K562 (cell line): Measurements from ENCODE around the gene ZNF738. TPM values are rescaled to one million over a fixed set of nuclear protein-coding genes. Genes with fewer than 3 reads are reported as not detected.

Source experiments
- ATAC-seq: fragments of 200-7000 bp; cut with Tn5 transposase; 3 replicates; pipeline ENCODE4 v1.9.1; 2020; ENCODE audit warnings: moderate library complexity
- BruUV-seq: library from RNA; stranded (reverse); fragments of 400-500 nt; replicated peaks from 2 replicates; lab custom pipeline; 2021; lab: Mats Ljungman, UMichigan
- CTCF ChIA-PET: fragments of 300-600 bp; formaldehyde crosslinking; extraction: SDS; loops from one replicate; lab custom pipeline; 2021; ENCODE audit warnings: low intra/inter-chr PET ratio; lab: Yijun Ruan, JAX
- POLR2A ChIA-PET: fragments of 300-600, 350-650 bp; sonication (Branson Sonifier 250); formaldehyde crosslinking; extraction: SDS; loops from one replicate; lab custom pipeline; 2021; ENCODE audit warnings: antibody characterized with exemption, inconsistent platforms; lab: Yijun Ruan, JAX
- DNase-seq, 4 experiments: peaks; one replicate each; pipeline versions ENCODE4 v3.0.0 to v3.0.0-alpha.2; 2011 to 2018; ENCODE audit warnings: low spot score in 3 of 4, mixed read lengths in 3 of 4; ENCODE audit errors: extremely low read depth in 1 of 4
- FAIRE-seq: peaks from 2 replicates; lab custom pipeline; 2011; peaks lifted over from hg19 to GRCh38; lab: Jason Lieb, UNC
- H2AFZ ChIP-seq: 2 replicates; pipeline ENCODE4 v1.6.0; 2011; ENCODE audit warnings: low read depth, low read length, control low read depth, inconsistent platforms
- H3K27ac ChIP-seq: fragments of 200-600 bp; 3 replicates; pipeline ENCODE4 v1.8.0; 2011; ENCODE audit warnings: low read depth, mild to moderate bottlenecking, control low read depth, inconsistent platforms, low read length, moderate library complexity, mixed read lengths; ENCODE audit errors: extremely low read depth
- H3K27me3 ChIP-seq, 2 experiments: fragments of 300-600 bp in 1 of 2; 2 replicates in 1 of 2; 3 replicates in 1 of 2; pipeline versions ENCODE4 v1.6.0 to v1.8.0; 2011; ENCODE audit warnings: inconsistent platforms in 2 of 2, low read length in 2 of 2, mild to moderate bottlenecking in 1 of 2, mixed read lengths in 1 of 2, moderate library complexity in 1 of 2; ENCODE audit not compliant: control insufficient read depth in 2 of 2, insufficient read depth in 2 of 2
- H3K36me3 ChIP-seq: fragments of 300-600 bp; 3 replicates; pipeline ENCODE4 v1.8.0; 2011; ENCODE audit warnings: mild to moderate bottlenecking, low read length, inconsistent platforms; ENCODE audit not compliant: control insufficient read depth, insufficient read depth
- H3K4me1 ChIP-seq, 2 experiments: fragments of 200-600 bp in 1 of 2; replicated peaks in 1 of 2; 2 replicates in 1 of 2; 3 replicates in 1 of 2; pipeline versions ENCODE4 v1.5.1 to v1.8.0; 2011; ENCODE audit warnings: inconsistent platforms in 2 of 2, low read length in 2 of 2, mild to moderate bottlenecking in 1 of 2, mixed read lengths in 1 of 2, moderate library complexity in 1 of 2; ENCODE audit not compliant: control insufficient read depth in 2 of 2, insufficient read depth in 2 of 2
- H3K4me2 ChIP-seq: 2 replicates; pipeline ENCODE4 v1.6.1; 2011; ENCODE audit warnings: low read length, control low read depth, inconsistent platforms, mixed read lengths; ENCODE audit not compliant: insufficient read depth
- H3K4me3 ChIP-seq: fragments of 200-600 bp; sonication (generic), shearing (Covaris generic); 2 replicates; pipeline ENCODE4 v1.5.1; 2016; ENCODE audit warnings: control low read depth, inconsistent platforms
- H3K79me2 ChIP-seq: fragments of 200-600 bp; 3 replicates; pipeline ENCODE4 v1.8.0; 2011; ENCODE audit warnings: low read length, inconsistent platforms; ENCODE audit not compliant: control insufficient read depth, insufficient read depth
- H3K9ac ChIP-seq, 2 experiments: 2 replicates each; pipeline versions ENCODE4 v1.6.0 to v1.6.1; 2011; ENCODE audit warnings: low read depth in 2 of 2, low read length in 2 of 2, control low read depth in 1 of 2, inconsistent platforms in 1 of 2, mild to moderate bottlenecking in 1 of 2, mixed read lengths in 1 of 2; ENCODE audit not compliant: insufficient read depth in 1 of 2
- H3K9me1 ChIP-seq: one replicate; pipeline ENCODE4 v1.6.0; 2011; ENCODE audit warnings: inconsistent platforms, mild to moderate bottlenecking, low read length, moderate library complexity; ENCODE audit not compliant: control insufficient read depth, insufficient read depth
- H3K9me3 ChIP-seq: replicated peaks from 2 replicates; pipeline ENCODE4 v1.5.1; 2011; ENCODE audit warnings: low read depth, low read length, inconsistent platforms; ENCODE audit not compliant: control insufficient read depth, insufficient read depth
- H4K20me1 ChIP-seq: replicated peaks from 2 replicates; pipeline ENCODE4 v1.6.1; 2011; ENCODE audit warnings: low read length, inconsistent platforms, mixed read lengths; ENCODE audit not compliant: control insufficient read depth, insufficient read depth
- EGR1 ChIP-seq: fragments of 450-650 bp; conservative IDR thresholded peaks from 2 replicates; pipeline ENCODE4 v1.6.1; 2017; ENCODE audit warnings: mild to moderate bottlenecking
- EZH2 ChIP-seq: IDR thresholded peaks from 2 replicates; pipeline ENCODE4 v1.6.1; 2012; ENCODE audit warnings: low read depth, mild to moderate bottlenecking, inconsistent platforms, low read length, borderline replicate concordance
- PCBP2 ChIP-seq: fragments of 200-400 bp; formaldehyde crosslinking; IDR thresholded peaks from 2 replicates; pipeline ENCODE4 v1.6.1; 2018; ENCODE audit warnings: low read length, low read depth, mild to moderate bottlenecking, moderate library complexity; ENCODE audit not compliant: poor library complexity, severe bottlenecking
- RB1 ChIP-seq: fragments of 450-650 bp; IDR thresholded peaks from 2 replicates; pipeline ENCODE4 v1.6.1; 2017; ENCODE audit warnings: low read depth, mild to moderate bottlenecking
- RFX7 ChIP-seq: fragments of 250-450 bp; sonication (Bioruptor Pico); IDR thresholded peaks from 2 replicates; pipeline ENCODE4 v1.5.1; 2021; ENCODE audit warnings: mild to moderate bottlenecking
- ZBTB17 ChIP-seq: fragments of 450-650 bp; formaldehyde crosslinking; IDR thresholded peaks from 2 replicates; pipeline ENCODE4 v1.4.0; 2020; ENCODE audit warnings: mild to moderate bottlenecking
- ZEB2 ChIP-seq: fragments of 450-650 bp; IDR thresholded peaks from 2 replicates; pipeline ENCODE4 v1.6.1; 2016
- ZNF174 ChIP-seq: fragments of 250-450 bp; sonication (Bioruptor Pico); IDR thresholded peaks from 2 replicates; pipeline ENCODE4 v1.4.0; 2020; ENCODE audit warnings: mild to moderate bottlenecking
- ZSCAN29 ChIP-seq: fragments of 450-650 bp; IDR thresholded peaks from 2 replicates; pipeline ENCODE4 v1.6.1; 2017
- WGBS: fragments of 100-300 bp; shearing (Covaris generic); methylation state at CpG from one replicate; pipeline ENCODE4 v1.1.6; 2016; ENCODE audit warnings: low coverage, mixed read lengths; ENCODE audit not compliant: insufficient coverage; ENCODE audit errors: missing lambda C conversion rate; 5-methylcytosine and 5-hydroxymethylcytosine counted together
- in situ Hi-C: fragments of 300-500 bp; cut with MboI; formaldehyde crosslinking; loops from 4 replicates; pipeline ENCODE4 v1.15.0; 2018; ENCODE audit warnings: inconsistent platforms, mixed read lengths
- intact Hi-C: fragments of 100-400 bp; cut with micrococcal nuclease; formaldehyde crosslinking; loops from 2 replicates; pipeline ENCODE4 v1.14.2; 2022
- polyA plus RNA-seq, 8 experiments: library from polyadenylated mRNA; depleted of rRNA in 4 of 8; stranded (reverse) in 5 of 8; unstranded in 3 of 8; fragments of >200 nt; fragmentation: Nextera tagmentation in 2 of 8; fragmentation: Illumina TruSeq in 1 of 8; extraction: Ambion mirVana in 2 of 8; extraction: Trizol in 1 of 8; gene quantifications; 2 replicates each; pipeline versions ENCODE4 v1.2.1 to v1.2.3, GENCODE V29; 2011 to 2014; ENCODE audit warnings: inconsistent platforms in 1 of 8, missing spikeins in 1 of 8
- total RNA-seq, 7 experiments: library from RNA; depleted of rRNA in 6 of 7; stranded (reverse); fragments of >200 nt in 6 of 7; fragmentation: Illumina TruSeq in 2 of 7; extraction: Trizol in 2 of 7; gene quantifications; 2 replicates each; pipeline versions ENCODE4 v1.2.1 to v1.2.3, GENCODE V29; 2011 to 2021; ENCODE audit warnings: low replicate concordance in 1 of 7
- TF ChIP-seq, protein P1 (sequence below): fragments of 250-450 bp; sonication (Bioruptor Pico); IDR thresholded peaks from 2 replicates; pipeline ENCODE4 v1.8.0; 2021; ENCODE audit warnings: moderate library complexity, mild to moderate bottlenecking, inconsistent platforms
- TF ChIP-seq, protein P2 (sequence below): fragments of 150-350 bp; IDR thresholded peaks from 2 replicates; pipeline ENCODE4 v1.6.1; 2014; ENCODE audit warnings: low read depth, mild to moderate bottlenecking, low read length, borderline replicate concordance
- TF ChIP-seq, protein P3 (sequence below), 3 experiments: fragments of 200-800 bp in 1 of 3; sonication (Bioruptor generic) in 1 of 3; sonication (generic) in 1 of 3; formaldehyde crosslinking in 1 of 3; IDR thresholded peaks; 2 replicates each; pipeline versions ENCODE4 v1.6.1 to v1.8.0; 2016 to 2022; ENCODE audit warnings: mild to moderate bottlenecking in 2 of 3, missing compliant biosample characterization in 2 of 3, missing genetic modification characterization in 2 of 3, missing genetic modification reagents in 1 of 3

The ZNF738 gene
- total and polyA plus RNA-seq, 9 of the 15 experiments (the other 6 are each of a cell fraction or from before 2014, with no cell fraction given), result 5.6 to 15.0 (median 8.6) TPM

DNA sequence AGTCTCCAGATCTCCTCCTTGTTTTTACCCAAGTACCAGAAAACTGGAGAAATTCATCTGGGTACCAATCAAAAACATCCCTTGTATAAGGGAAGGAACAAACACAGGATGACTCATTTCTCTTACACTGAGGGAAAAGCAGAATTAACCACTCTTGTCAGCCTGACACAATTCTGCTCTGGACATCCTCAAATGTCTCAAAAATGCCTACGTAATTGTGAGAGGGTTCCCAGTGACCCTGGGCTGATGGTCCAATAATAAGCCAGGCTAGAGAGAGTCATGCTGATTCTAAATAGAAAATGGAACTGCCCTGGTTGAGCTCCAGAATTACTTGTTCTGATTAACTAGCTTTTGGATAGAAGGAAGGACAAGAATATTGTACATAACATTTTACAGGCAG, 44.1 kb upstream of the ZNF738 start (continued):
- TF ChIP-seq, protein P1, sequence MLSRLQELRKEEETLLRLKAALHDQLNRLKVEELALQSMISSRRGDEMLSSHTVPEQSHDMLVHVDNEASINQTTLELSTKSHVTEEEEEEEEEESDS (CRISPR knock-in tag), result no peak
- no peak for TF ChIP-seq ZBTB17

DNA sequence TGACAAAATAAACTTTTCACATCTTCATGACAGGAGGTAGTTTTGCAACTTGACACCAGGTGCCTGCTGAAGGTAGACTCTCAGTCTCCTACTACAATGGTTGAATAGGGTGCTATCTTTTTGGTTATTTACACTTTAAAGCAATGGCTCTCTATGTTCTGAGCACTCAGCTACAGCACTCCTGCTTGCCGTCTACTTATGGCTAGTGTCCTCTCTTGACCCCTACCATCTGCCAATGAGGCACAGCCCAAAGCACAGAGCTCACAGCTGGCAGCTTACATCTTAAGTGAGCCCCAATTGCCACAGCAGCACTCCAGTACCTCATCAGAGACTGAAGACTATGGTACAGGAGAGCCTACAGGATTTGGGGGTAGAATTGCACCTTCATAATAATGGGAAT, 41.0 kb upstream of the ZNF738 start:
- POLR2A ChIA-PET, result interaction anchor here (1.3 kb wide), 1 partner anchor 11 kb away, joined by 4 read pairs; the partner anchor contains the start of gene ZNF708
- CTCF ChIA-PET, result no interaction called here

DNA sequence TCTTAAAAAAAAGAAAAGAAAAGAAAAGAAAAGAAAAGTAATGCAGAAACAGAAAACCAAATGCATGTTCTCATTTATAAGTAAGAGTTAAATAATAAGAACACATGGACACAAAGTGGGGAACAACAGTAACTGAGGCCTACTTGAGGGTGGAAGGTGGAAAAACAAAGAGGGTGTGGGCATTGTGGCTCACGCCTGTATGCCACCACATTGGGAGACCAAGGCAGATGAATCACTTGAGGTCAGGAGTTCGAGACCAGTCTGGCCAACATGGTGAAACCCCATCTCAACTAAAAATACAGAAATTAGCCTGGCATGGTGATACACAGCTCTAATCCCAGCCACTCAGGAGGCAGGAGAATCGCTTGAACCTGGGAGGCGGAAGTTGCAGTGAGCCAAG, 37.7 kb upstream of the ZNF738 start:
- in situ Hi-C loops, result no loop called here
- FAIRE-seq, result no peak
- no peak for TF ChIP-seq RFX7 (CRISPR knock-in tag)
- TF ChIP-seq ZNF174 (CRISPR knock-in tag), result no peak
- no peak for TF ChIP-seq EZH2
- TF ChIP-seq ZEB2, result no peak
- TF ChIP-seq, protein P2, sequence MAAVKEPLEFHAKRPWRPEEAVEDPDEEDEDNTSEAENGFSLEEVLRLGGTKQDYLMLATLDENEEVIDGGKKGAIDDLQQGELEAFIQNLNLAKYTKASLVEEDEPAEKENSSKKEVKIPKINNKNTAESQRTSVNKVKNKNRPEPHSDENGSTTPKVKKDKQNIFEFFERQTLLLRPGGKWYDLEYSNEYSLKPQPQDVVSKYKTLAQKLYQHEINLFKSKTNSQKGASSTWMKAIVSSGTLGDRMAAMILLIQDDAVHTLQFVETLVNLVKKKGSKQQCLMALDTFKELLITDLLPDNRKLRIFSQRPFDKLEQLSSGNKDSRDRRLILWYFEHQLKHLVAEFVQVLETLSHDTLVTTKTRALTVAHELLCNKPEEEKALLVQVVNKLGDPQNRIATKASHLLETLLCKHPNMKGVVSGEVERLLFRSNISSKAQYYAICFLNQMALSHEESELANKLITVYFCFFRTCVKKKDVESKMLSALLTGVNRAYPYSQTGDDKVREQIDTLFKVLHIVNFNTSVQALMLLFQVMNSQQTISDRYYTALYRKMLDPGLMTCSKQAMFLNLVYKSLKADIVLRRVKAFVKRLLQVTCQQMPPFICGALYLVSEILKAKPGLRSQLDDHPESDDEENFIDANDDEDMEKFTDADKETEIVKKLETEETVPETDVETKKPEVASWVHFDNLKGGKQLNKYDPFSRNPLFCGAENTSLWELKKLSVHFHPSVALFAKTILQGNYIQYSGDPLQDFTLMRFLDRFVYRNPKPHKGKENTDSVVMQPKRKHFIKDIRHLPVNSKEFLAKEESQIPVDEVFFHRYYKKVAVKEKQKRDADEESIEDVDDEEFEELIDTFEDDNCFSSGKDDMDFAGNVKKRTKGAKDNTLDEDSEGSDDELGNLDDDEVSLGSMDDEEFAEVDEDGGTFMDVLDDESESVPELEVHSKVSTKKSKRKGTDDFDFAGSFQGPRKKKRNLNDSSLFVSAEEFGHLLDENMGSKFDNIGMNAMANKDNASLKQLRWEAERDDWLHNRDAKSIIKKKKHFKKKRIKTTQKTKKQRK, result no peak
- TF ChIP-seq, protein P3, sequence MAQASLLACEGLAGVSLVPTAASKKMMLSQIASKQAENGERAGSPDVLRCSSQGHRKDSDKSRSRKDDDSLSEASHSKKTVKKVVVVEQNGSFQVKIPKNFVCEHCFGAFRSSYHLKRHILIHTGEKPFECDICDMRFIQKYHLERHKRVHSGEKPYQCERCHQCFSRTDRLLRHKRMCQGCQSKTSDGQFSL (CRISPR knock-in tag; IDR thresholded peaks at IDR 0.05), result no peak
- TF ChIP-seq, protein P3 (tag; IDR thresholded peaks at IDR 0.05), result no peak

More for the DNA sequence above, 41.0 kb upstream of the ZNF738 start:
- no peak overlapping the region for H3K9ac ChIP-seq
- no TSS peak for BruUV-seq
- H2AFZ ChIP-seq, result no peak overlapping the region
- no peaks in the 10 kb centered on the region for H3K36me3 ChIP-seq
- DNase-seq (no peak), FAIRE-seq (peak; percentile 40), ATAC-seq (no peak)
- H3K4me1 ChIP-seq, result peaks cover 2 to 6% of the 10 kb centered on the region in 2 experiments; a peak in 4 of 5 replicates
- WGBS, result 53% methylated on average over 1 of the region's 1 CpG
- no peak overlapping the region for H3K4me3 ChIP-seq
- H3K79me2 ChIP-seq, result peaks cover 24% of the 10 kb centered on the region
- intact Hi-C loops, result no loop called here
- in situ Hi-C loops, result no loop called here
- H3K4me2 ChIP-seq, result no peak overlapping the region
- no peaks in the 10 kb centered on the region for H4K20me1 ChIP-seq
- H3K27ac ChIP-seq, result no peak overlapping the region
- no peaks in the 10 kb centered on the region for H3K9me3 ChIP-seq
- H3K9me1 ChIP-seq, result no peaks in the 10 kb centered on the region
- TF ChIP-seq PCBP2, result no peak
- no peak for TF ChIP-seq EGR1
- TF ChIP-seq ZSCAN29, result no peak
- no peak for TF ChIP-seq RB1
- H3K27me3 ChIP-seq, result no peaks in the 10 kb centered on the region

More for the DNA sequence above, 37.7 kb upstream of the ZNF738 start:
- ChIA-PET POLR2A (interaction anchor here (1.4 kb wide), 1 partner anchor 8 kb away, joined by 3 read pairs; the partner anchor contains the start of gene ZNF708), CTCF (no interaction called here)
- BruUV-seq, result no TSS peak
- Histone ChIP-seq H3K9me1 (no peaks in the 10 kb centered on the region), H4K20me1 (no peaks in the 10 kb centered on the region), H3K9me3 (no peaks in the 10 kb centered on the region), H3K9ac (no peak overlapping the region), H3K4me2 (no peak overlapping the region), H3K79me2 (peaks cover 41% of the 10 kb centered on the region), H3K4me3 (no peak overlapping the region), H2AFZ (no peak overlapping the region), H3K36me3 (peaks cover 4% of the 10 kb centered on the region; the same call in 1 of the 3 replicates), H3K27ac (no peak overlapping the region), H3K27me3 (no peaks in the 10 kb centered on the region), H3K4me1 (peaks cover 8 to 9% of the 10 kb centered on the region in 2 experiments; a peak in 4 of 5 replicates)
- no peak for ATAC-seq
- DNase-seq, result no peak
- WGBS, result 83% methylated on average over 2 of the region's 4 CpGs
- intact Hi-C loops, result no loop called here
